OCI-M2 (cell line): ENCODE data around the gene SLC35D3.
"Not testable (repeated sequence)": the region's sequence is repeated elsewhere in the genome, so short reads cannot be mapped to it uniquely, and the experiment has no call there.

Experiments
- DNase-seq: peaks from one replicate; lab custom pipeline; 2025; ENCODE audit not compliant: unreplicated experiment; lab: John Stamatoyannopoulos, UW

Gene SLC35D3

DNA sequence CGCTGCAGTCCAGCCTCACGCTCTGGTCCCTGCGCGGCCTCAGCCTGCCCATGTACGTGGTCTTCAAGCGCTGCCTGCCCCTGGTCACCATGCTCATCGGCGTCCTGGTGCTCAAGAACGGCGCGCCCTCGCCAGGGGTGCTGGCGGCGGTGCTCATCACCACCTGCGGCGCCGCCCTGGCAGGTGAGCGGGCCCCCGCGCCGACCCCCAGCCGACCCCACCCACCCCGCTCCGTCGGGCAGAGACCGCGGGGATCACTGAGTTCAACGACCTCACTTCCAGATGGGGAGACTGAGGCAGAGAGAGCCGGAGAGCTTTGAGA is 545 bp downstream of the SLC35D3 start:
- no peak for DNase-seq

DNA sequence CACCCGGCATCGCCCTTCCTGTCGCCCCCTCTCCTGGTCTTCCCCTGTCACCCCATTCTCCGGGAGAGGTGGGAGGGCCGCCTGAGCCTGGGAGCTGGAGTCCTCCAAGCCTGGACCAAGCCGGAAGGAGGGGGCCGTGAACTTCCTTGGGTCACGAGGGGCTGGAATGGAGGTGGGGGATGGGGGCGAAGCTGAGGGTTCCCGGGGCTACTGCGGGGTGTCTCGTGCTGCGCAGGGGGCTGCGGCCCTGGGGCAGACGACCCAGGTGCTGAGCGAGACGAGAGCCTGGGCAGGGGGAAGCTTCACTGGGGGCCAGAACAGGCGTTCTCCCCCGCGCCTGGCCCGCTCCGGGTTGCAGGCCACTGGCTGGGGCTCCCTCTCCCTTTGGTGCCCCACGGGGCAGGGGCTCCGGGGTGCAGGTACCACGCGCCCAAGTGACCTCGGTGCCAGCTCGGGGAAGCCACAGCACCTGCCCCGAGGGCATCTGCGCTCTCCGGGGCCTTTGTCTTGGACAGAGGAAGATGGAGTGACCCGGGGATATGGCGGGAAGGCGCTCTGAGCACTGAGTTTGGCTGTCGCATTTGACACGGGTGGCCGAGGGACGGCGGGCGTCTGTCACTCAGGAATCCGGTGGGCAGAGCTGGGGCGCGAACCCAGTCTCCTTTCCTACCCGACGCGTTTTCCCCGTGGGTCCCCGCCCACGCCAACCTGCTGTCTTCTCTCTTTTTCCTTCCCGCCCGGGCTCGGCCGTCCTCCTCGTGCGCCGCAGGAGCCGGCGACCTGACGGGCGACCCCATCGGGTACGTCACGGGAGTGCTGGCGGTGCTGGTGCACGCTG is 1.2 kb downstream of the SLC35D3 start:
- DNase-seq = no peak

DNA sequence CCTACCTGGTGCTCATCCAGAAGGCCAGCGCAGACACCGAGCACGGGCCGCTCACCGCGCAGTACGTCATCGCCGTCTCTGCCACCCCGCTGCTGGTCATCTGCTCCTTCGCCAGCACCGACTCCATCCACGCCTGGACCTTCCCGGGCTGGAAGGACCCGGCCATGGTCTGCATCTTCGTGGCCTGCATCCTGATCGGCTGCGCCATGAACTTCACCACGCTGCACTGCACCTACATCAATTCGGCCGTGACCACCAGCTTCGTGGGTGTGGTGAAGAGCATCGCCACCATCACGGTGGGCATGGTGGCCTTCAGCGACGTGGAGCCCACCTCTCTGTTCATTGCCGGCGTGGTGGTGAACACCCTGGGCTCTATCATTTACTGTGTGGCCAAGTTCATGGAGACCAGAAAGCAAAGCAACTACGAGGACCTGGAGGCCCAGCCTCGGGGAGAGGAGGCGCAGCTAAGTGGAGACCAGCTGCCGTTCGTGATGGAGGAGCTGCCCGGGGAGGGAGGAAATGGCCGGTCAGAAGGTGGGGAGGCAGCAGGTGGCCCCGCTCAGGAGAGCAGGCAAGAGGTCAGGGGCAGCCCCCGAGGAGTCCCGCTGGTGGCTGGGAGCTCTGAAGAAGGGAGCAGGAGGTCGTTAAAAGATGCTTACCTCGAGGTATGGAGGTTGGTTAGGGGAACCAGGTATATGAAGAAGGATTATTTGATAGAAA is 2.0 kb downstream of the SLC35D3 start:
- DNase-seq = no peak

DNA sequence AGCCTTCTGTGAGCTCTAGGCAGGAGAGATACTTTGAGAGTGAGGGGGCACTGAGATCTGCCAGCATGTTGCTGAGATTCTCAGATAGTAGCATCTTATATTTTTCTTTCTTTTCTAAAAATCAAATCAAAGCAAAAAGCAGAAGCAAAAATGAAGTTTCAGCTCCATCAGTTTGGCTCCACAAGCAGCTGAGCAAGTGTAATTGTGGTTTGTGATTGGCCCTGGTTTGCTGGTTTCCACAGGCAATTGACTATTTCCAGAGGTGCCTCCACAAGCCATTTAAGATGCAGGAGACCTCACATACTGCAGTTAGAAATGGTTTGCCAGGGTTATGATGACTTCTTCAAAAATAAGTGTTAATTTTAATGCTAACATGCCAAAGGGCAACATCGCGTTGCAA is 4.3 kb downstream of the SLC35D3 start:
- DNase-seq = no peak

DNA sequence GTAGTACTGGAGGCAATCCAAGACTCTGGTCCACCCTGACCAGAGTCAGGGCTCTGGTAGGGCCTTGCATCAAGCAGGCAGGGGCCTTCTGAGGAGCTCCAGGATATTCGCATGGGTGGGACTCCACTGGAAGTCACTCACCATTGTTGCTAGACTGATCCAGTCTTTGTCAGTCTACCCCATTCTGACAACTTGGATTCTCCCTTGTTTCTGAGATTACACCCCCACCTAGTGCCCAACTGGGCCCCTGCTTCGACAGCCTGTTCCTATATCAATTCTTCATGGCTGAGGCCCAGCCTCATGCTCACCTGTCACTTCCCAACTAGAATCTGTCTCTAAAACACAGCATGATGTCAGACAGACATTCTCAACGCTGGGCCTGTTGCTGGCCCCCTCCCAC is 5.2 kb downstream of the SLC35D3 start:
- DNase-seq = no peak

DNA sequence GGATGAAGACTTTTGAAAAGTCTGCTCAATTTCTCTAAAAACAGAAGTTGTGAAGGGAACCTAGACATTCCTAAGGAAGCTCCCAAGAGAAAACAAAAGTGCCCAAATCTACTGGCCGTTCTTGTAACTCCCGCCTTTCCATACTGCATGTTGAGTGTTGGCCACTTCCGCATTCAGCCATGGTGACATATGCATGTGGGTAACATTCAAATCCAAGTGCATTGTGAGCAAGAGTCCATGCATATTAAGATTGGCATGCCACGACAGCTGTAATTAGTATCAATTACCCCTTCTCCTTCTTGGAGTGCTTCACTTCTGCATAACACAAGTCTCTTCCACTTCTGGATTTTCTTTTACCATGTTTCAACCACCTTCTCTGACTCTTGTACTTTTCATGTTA is 8.4 kb downstream of the SLC35D3 start:
- DNase-seq = no peak

DNA sequence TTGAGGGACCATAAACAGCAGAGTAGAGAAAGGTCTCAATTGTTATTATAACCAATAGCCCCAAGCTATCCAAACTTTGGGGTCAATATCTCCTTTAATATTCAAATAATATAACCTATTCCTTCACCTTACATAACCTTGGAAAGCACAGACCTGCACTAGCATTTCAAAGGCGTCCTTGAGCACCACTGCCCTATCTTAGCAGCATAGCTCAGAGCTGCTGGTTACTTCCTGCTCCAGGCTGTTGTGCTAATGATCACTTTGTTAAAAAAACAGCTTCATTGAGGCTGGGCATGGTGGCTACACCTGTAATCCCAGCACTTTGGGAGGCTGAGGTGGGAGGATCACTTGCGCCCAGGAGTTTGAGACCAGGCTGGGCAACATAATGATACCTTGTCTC is 10.5 kb downstream of the SLC35D3 start:
- no peak for DNase-seq

DNA sequence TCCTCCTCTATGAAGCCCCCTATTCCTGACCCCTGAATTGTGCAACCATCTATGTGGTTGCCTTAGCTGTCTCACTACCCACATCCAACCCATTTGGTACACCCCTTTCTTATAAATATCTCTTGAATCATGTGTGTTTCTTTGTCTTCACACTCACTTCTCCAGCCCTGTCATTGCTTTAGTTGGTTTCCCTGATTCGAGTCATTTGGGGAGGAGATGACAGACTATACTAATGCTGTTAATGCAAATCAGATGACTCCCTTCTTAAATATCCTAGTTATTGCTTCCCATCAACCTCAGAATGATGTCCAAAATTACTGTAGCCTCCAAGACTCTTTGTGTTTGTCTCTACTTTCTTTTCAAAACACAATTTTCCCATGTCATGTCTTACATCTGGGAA is 23.0 kb downstream of the SLC35D3 start:
- no peak for DNase-seq

DNA sequence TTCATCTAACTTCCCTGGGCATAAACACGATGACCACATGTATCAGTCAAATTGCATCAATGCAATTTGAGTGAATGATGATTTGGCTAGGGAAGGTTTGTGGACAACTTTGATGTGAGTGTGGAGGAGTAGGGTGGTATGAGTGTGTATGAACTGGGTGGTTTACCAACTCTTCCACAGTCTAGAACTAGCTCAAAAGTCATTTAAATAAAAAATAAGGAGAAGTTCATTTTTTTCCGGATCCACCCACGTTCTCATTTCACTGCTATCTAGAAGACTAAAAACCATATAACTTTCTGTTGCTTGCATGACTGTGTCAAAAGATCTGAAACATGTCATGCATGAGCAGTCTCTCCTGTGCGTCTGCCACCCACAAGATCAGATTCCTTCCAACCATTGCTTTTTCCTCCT is 23.6 kb downstream of the SLC35D3 start:
- no peak for DNase-seq

DNA sequence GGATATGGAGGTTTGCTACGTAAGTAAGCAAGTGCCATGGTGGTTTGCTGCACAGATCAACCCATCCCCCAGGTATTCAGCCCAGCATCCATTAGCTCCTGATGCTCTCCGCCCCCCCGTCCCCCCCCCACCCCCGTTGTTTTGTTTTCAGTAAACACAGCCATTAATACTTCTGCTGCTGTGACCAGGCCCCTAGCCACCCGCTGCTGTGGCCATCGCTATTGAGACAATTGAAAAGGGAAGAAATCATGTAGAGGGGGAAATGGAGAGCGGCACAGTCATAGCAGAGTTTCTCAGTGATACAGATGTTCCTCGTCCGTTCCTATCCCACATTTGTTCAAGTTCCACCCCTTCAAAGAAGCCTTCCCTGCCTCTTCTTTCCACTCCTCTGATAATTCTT is 24.9 kb downstream of the SLC35D3 start:
- no peak for DNase-seq

DNA sequence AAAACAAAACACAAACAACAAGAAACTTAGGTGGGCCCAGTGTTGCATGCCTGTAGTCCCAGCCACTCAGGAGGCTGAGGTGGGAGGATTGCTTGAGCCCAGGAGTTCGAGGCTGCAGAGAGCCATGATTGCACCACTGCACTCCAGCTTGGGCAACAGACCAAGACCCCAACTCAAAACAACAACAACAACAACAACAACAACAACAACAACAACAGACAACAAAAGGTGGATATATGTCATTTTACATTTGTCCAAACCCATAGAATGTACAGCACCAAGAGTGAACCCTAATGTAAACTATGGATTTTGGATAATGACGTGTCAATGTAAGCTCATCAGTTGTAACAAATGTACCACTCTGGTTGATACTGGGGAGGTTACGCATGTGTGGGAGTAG is 27.9 kb downstream of the SLC35D3 start:
- DNase-seq = not testable (repeated sequence)

DNA sequence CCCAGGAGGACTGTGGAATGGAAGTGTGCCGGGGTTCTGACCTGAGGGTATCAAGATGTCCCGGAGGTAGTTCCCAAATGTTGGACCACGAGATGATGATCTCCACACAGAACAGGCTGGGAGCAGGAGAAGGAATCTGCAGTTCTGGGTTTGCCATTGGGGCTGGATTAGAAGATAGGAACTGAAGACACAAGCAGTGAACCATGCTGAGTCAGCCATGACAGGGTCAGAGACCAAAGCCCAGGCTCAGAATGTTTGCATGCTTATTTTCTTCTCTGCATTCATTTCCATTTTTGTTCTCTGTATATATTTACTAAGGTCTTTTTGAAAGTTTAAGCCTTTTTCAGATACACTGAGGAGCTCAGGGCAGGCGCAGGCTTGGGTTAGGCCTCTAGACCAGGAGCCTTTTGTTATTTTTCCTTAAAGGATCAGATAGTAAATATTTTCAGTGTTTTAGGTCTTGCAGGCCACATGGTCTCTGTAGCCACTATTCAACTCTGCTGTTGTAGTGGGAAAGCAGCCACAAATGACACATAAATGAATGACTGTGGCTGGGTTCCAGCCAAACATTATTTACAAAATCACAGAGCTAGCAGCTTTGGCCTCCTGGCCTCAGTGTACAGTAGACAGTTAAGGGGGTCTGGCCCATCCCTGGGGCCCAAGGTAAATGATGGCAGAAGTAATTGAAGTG is 28.5 kb downstream of the SLC35D3 start:
- no peak for DNase-seq

DNA sequence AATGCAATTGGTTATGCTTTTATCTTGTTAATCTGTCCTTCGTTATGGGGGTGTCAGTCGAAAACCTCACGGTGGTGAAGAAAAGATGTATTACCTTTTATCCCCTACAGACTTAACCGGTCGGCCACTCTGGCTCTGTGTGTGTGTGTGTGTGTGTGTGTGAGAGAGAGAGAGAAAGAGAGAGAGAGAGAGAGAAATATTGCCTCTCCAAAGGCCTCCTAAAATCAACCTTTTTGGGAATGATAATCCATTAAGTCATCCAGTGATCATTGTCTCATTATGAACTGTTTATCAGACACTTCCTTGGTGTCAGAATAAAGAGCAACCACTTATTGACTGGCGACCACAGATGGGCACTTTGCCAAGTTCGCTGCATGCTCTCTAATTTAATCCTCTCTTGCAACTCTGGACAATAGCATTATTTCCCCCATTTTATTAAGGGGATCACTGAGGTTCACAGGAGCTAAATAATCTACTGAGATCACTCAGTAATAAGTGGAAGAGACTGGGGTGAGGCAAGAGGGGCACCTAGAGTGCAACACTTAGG is 30.7 kb downstream of the SLC35D3 start:
- DNase-seq = no peak

DNA sequence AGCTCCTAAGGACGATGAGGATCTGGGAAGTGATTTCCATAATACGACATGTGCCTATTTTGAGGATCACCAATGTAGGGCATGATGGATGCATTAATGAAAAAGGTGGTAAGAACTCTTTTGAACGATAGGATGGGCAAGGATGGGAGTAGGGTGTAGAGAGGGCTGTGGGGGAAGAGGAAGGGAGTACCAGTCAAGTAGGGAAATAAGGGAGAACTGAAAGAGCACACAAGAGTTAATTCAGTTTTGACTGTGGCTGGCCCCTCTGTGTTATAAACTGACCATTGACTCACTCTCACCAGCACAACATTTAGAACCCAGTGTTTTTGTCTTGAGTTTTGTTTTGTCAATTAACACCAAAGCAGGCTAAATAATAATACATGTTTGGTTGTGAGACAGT is 33.0 kb downstream of the SLC35D3 start:
- no peak for DNase-seq

DNA sequence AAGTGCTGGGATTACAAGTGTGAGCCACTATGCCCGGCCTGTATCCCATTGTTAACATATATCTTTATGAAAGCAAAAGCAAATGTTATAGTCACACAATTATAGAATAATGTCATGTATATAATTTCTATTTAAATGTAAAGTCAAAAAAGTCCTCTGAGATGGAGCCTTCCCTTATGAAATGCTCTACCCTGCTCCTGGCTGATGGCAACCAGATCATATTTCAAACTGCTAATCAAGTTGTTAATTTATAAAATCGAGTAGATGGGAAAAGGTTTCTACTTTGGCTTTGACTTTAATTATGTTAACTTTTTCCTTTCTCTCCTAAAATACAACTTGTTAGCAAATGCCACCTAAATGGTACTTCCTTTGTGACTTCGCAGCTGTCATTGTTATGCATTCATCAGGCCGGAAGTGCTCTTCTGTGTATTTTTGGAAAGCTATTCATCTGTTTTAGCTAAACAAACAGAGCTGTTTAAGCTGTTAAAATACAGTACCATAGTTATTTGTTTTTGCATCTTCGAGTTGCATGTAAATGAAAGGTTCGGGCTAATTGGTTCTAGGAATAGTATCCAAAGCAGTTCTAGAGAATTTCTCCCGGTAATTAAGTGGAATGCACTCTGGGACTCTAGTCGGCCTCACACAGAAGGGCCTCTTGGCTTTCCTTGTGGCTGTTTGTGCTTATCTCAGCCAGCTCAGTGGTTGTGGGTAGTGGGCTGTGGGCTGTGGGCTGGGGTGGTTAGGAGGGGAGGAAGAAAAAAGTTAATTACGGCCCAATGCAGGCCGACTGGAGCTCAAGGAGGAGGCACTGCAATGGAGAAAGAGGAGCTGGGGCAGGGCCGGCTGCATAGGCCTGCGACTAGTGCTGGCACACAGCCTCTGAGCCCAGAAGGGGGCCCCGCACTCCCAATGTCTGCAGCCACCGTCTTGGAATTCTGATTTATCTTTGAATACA is 34.8 kb downstream of the SLC35D3 start:
- peak; percentile 78 for DNase-seq

DNA sequence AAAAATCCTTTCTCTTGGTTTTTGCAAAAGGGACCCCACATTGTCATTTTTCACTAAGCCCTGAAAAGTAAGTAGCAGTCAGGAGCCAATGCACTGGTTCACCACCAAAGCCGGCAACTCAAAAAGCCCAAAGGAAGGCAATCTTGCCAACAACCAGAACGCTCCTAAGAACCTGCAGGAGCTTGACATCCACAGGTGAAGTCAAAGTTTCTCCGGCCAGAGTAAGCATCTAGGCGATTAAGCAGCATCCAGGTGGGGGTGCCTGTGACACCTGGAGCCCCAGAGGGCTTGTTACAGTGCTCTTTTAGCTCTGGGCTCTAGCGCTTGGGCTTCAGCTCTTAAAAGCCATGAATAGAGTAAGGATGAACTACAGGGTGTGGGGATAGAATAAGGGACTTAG is 36.1 kb downstream of the SLC35D3 start:
- DNase-seq = no peak

DNA sequence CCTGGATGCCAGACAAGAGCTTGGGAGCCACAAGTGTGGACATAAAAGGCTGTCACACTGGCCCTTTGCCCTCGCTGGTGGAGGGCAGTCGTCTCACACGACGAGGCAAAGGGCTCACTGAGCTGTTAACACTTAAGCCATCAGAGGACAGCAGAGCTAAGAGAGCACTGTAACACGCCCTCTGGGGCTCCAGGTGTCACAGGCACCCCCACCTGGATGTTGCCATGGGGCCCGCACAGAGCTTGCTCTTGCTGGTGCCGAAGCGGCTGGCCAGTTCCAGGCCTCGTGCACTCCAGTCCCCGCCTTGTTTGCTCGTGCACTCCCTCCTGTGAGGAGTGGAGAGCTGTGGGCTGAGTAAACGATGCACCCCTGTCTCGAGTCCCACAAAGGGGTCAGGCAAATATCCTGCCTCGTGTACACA is 37.4 kb downstream of the SLC35D3 start:
- DNase-seq = peak; percentile 58

DNA sequence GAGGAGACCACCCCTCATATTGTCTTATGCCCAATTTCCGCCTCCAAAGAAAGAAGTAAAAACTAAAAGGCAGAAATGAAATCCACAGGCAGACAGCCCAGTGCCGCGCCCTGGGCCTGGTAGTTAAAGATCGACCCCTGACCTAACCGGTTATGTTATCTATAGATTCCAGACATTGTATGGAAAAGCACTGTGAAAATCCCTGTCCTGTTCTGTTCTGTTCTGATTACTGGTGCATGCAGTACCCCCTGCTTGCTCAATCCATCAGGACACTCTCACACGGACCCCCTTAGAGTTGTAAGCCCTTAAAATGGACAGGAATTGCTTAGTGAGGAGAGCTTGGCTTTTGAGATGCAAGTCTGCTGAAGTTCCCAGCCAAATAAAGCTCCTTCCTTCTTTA is 37.8 kb downstream of the SLC35D3 start:
- DNase-seq = not testable (repeated sequence)

DNA sequence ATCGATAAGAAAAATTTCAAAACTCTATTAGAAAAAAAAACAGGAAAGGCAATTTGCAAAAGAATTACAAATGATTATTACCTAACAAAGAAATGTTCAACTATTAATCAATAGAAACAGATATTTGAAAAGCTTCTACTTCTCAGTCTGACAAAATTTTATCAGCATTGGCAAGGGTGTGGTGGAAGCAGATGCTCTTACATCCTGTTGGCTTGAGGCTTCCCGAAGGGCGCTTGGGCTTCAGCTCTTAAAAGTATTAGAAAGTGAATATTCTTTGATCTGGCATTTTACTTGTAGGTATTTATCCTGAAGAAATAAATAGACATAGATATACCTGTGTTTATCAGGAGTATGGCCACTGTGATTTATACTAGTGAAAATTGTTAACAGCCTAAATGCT is 38.7 kb downstream of the SLC35D3 start:
- DNase-seq = peak; percentile 31

DNA sequence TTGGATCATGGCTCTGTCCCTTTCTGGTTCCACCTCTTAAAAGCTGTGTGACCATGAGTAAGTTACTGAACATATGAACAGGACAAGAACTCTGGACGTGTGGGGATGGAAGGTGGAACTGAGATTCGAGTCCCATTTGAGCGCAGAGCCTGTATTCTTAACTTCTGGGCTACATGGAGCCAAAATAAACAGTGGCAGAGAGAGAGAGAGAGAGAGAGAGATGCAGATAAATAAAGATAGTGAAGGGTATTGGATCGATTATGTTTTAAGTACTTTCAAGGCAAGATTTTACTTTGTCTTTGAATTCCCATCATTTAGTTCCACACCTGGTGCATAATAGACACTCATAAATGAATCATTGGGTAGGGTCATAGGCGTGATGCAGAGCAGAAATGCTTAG is 39.7 kb downstream of the SLC35D3 start:
- no peak for DNase-seq

DNA sequence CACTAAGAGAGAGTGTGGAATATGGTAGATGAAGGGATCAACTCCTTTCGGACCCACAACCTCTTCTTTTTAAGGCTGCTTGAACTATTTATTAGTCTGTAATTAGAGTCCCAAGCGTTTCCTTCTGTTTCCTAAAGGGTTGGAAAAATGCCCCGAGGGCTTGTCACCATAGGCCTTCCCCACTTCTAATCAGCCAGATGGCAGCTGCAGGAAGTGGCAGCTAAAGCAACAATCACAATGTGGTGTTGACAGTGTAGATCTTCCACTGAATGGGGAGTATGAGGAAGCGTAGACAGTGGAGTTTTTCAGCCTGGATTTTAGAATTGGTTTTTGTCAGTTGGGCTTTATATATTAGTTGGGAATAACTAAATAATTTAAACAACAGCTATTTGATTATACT is 40.6 kb downstream of the SLC35D3 start:
- peak; percentile 59 for DNase-seq
